HCT116 (cell line): ENCODE results near the gene PITPNC1. TPM values are rescaled to one million over a fixed set of nuclear protein-coding genes. Genes with fewer than 3 reads are reported as not detected.
A peak's percentile ranks its signal among the peaks of the same experiment; 100 is the strongest.

ENCODE experiments used
- ATAC-seq: fragments of 200-7000 bp; cut with Tn5 transposase; 2 replicates; pipeline ENCODE4 v1.9.1; 2020; ENCODE audit warnings: mild to moderate bottlenecking, moderate library complexity
- BruUV-seq: library from RNA; stranded (reverse); fragments of 400-500 nt; replicated peaks from 2 replicates; lab custom pipeline; 2021; lab: Mats Ljungman, UMichigan
- CTCF ChIA-PET: fragments of 300-600 bp; sonication (Branson Sonifier 250); formaldehyde crosslinking; loops from one replicate; lab custom pipeline; 2021; ENCODE audit warnings: antibody characterized with exemption; lab: Charles Lee
- POLR2A ChIA-PET: fragments of 300-600, 350-600 bp; sonication (Branson Sonifier 250); formaldehyde crosslinking; loops from one replicate; lab custom pipeline; 2021; ENCODE audit warnings: antibody characterized with exemption; lab: Charles Lee
- RAD21 ChIA-PET, 2 experiments: fragments of 300-600 bp; sonication (Branson Sonifier 250); formaldehyde crosslinking; loops; one replicate each; lab custom pipeline; 2023; ENCODE audit warnings: low total read pairs in 2 of 2; ENCODE audit not compliant: uncharacterized antibody in 2 of 2, unreplicated experiment in 2 of 2, low non-redundant PET in 1 of 2; lab: Charles Lee
- DNase-seq: peaks from one replicate; pipeline ENCODE4 v3.0.0-alpha.2; 2010; ENCODE audit warnings: low read depth, low spot score
- H2AFZ ChIP-seq: fragments of 200-600 bp; shearing (Covaris generic), sonication (generic); 2 replicates; pipeline ENCODE4 v1.6.1; 2017; ENCODE audit warnings: low read depth, mixed run types, mixed read lengths, antibody characterized with exemption, low read length; ENCODE audit not compliant: poor library complexity, severe bottlenecking
- H3K27ac ChIP-seq: 2 replicates; pipeline ENCODE4 v1.5.1; 2012; ENCODE audit warnings: low read depth, low read length
- H3K27me3 ChIP-seq: fragments of 200-600 bp; sonication (generic); 2 replicates; pipeline ENCODE4 v1.6.1; 2016; ENCODE audit warnings: mixed run types, low read length, mixed read lengths; ENCODE audit not compliant: insufficient read depth
- H3K36me3 ChIP-seq, 2 experiments: fragments of 200-500 bp in 1 of 2; fragments of 200-600 bp in 1 of 2; sonication (Bioruptor generic) in 1 of 2; sonication (generic) in 1 of 2; 2 replicates each; pipeline versions ENCODE4 v1.5.1 to v1.6.1; 2014 to 2016; ENCODE audit warnings: low read length in 2 of 2, inconsistent platforms in 1 of 2, mixed read lengths in 1 of 2, mixed run types in 1 of 2; ENCODE audit not compliant: insufficient read depth in 2 of 2, control insufficient read depth in 1 of 2
- H3K4me1 ChIP-seq, 2 experiments: fragments of 200-600 bp in 1 of 2; sonication (generic) in 1 of 2; 2 replicates each; pipeline versions ENCODE4 v1.5.1 to v1.6.1; 2012 to 2017; ENCODE audit warnings: low read length in 2 of 2, inconsistent platforms in 1 of 2, mild to moderate bottlenecking in 1 of 2, mixed read lengths in 1 of 2, mixed run types in 1 of 2, moderate library complexity in 1 of 2; ENCODE audit not compliant: insufficient read depth in 2 of 2, control insufficient read depth in 1 of 2
- H3K4me2 ChIP-seq: fragments of 200-600 bp; sonication (generic); 2 replicates; pipeline ENCODE4 v1.6.1; 2017; ENCODE audit warnings: mixed run types, low read length, mixed read lengths
- H3K4me3 ChIP-seq, 2 experiments: fragments of 200-600 bp in 1 of 2; sonication (generic) in 1 of 2; replicated peaks in 1 of 2; 2 replicates each; pipeline ENCODE4 v1.5.1; 2011 to 2016; ENCODE audit warnings: low read length in 2 of 2, control low read depth in 1 of 2, low read depth in 1 of 2, mild to moderate bottlenecking in 1 of 2, mixed read lengths in 1 of 2, mixed run types in 1 of 2
- H3K79me2 ChIP-seq: fragments of 200-600 bp; sonication (generic); 2 replicates; pipeline ENCODE4 v1.6.1; 2017; ENCODE audit warnings: mild to moderate bottlenecking, mixed run types, low read length, moderate library complexity, mixed read lengths; ENCODE audit not compliant: insufficient read depth
- H3K9ac ChIP-seq: fragments of 200-600 bp; sonication (generic); 2 replicates; pipeline ENCODE4 v1.6.1; 2016; ENCODE audit warnings: low read length, mixed read lengths
- H3K9me2 ChIP-seq: fragments of 200-600 bp; sonication (generic), shearing (Covaris generic); 2 replicates; pipeline ENCODE4 v1.6.1; 2017; ENCODE audit warnings: mixed run types, mild to moderate bottlenecking, moderate library complexity; ENCODE audit not compliant: insufficient read depth
- H3K9me3 ChIP-seq, 2 experiments: fragments of 200-500 bp in 1 of 2; fragments of 200-600 bp in 1 of 2; sonication (Bioruptor generic) in 1 of 2; sonication (generic) in 1 of 2; 2 replicates each; pipeline ENCODE4 v1.6.1; 2014 to 2017; ENCODE audit warnings: low read length in 2 of 2, mixed read lengths in 2 of 2, inconsistent platforms in 1 of 2, low read depth in 1 of 2, mild to moderate bottlenecking in 1 of 2, mixed run types in 1 of 2, moderate library complexity in 1 of 2; ENCODE audit not compliant: control insufficient read depth in 1 of 2, insufficient read depth in 1 of 2
- H4K20me1 ChIP-seq: fragments of 200-600 bp; sonication (generic), shearing (Covaris generic); 2 replicates; pipeline ENCODE4 v1.6.1; 2017; ENCODE audit warnings: mixed run types, mild to moderate bottlenecking, moderate library complexity; ENCODE audit not compliant: insufficient read depth
- CEBPB ChIP-seq: IDR thresholded peaks from 2 replicates; pipeline ENCODE4 v1.6.1; 2012; ENCODE audit warnings: low read depth
- ELF1 ChIP-seq: IDR thresholded peaks from 2 replicates; pipeline ENCODE4 v1.6.1; 2012; ENCODE audit warnings: low read depth, borderline replicate concordance
- EZH2phosphoT487 ChIP-seq: fragments of 200-600 bp; IDR thresholded peaks from 2 replicates; pipeline ENCODE4 v1.6.1; 2018; ENCODE audit warnings: antibody characterized with exemption, borderline replicate concordance
- POLR2AphosphoS5 ChIP-seq: IDR thresholded peaks from 2 replicates; pipeline ENCODE4 v1.6.1; 2011; ENCODE audit warnings: mild to moderate bottlenecking, low read depth, low read length, moderate library complexity
- SP1 ChIP-seq: IDR thresholded peaks from 2 replicates; pipeline ENCODE4 v1.6.1; 2012; ENCODE audit warnings: low read depth
- YY1 ChIP-seq: IDR thresholded peaks from 2 replicates; pipeline ENCODE4 v1.6.1; 2011; ENCODE audit warnings: low read length, low read depth, moderate library complexity, mild to moderate bottlenecking; ENCODE audit not compliant: insufficient replicate concordance; ENCODE audit errors: extremely low read depth
- ZNF274 ChIP-seq: fragments of 200-500 bp; sonication (Bioruptor generic); IDR thresholded peaks from 2 replicates; pipeline ENCODE4 v1.6.1; 2014; ENCODE audit warnings: mild to moderate bottlenecking, low read depth, low read length, inconsistent platforms
- intact Hi-C: fragments of 100-400 bp; cut with micrococcal nuclease; formaldehyde crosslinking; loops from 2 replicates; pipeline ENCODE4 v1.10.0; 2022
- total RNA-seq: library from RNA; stranded (reverse); gene quantifications from one replicate; pipeline ENCODE4 v1.2.1, GENCODE V29; 2021; ENCODE audit not compliant: unreplicated experiment
- TF ChIP-seq, protein P1 (sequence below): IDR thresholded peaks from 2 replicates; pipeline ENCODE4 v1.6.1; 2012; ENCODE audit warnings: low read depth
- TF ChIP-seq, protein P2 (sequence below): IDR thresholded peaks from 2 replicates; pipeline ENCODE4 v1.6.1; 2012

Gene PITPNC1
- total RNA-seq, 1 experiment from 2014 or later, result 41.9 TPM

DNA sequence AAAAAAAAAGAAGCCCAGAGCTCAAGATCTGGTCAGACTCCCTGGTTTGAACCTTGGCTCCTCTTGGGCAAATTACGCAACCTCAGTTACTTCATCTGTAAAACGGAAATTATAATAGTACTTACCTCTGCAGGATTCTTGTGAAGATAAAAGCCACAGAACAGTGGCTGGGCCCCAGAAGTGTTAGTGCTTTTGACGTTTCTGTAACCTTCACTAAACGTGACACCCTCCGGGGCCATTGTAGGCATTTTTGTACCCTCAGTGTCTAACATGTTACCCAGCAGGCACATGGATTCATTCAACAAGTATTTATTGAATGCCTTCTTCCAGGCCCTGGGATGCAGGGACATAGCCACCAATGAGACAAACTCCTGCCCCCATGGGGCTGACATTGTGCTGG is 58.0 kb downstream of the PITPNC1 start:
- RAD21 ChIA-PET, result no interaction called here
- no peak for TF ChIP-seq ELF1
- TF ChIP-seq SP1, result peak; percentile 12; the same call in 1 of the 2 replicates
- peak; percentile 64 for TF ChIP-seq CEBPB
- TF ChIP-seq, protein P1, sequence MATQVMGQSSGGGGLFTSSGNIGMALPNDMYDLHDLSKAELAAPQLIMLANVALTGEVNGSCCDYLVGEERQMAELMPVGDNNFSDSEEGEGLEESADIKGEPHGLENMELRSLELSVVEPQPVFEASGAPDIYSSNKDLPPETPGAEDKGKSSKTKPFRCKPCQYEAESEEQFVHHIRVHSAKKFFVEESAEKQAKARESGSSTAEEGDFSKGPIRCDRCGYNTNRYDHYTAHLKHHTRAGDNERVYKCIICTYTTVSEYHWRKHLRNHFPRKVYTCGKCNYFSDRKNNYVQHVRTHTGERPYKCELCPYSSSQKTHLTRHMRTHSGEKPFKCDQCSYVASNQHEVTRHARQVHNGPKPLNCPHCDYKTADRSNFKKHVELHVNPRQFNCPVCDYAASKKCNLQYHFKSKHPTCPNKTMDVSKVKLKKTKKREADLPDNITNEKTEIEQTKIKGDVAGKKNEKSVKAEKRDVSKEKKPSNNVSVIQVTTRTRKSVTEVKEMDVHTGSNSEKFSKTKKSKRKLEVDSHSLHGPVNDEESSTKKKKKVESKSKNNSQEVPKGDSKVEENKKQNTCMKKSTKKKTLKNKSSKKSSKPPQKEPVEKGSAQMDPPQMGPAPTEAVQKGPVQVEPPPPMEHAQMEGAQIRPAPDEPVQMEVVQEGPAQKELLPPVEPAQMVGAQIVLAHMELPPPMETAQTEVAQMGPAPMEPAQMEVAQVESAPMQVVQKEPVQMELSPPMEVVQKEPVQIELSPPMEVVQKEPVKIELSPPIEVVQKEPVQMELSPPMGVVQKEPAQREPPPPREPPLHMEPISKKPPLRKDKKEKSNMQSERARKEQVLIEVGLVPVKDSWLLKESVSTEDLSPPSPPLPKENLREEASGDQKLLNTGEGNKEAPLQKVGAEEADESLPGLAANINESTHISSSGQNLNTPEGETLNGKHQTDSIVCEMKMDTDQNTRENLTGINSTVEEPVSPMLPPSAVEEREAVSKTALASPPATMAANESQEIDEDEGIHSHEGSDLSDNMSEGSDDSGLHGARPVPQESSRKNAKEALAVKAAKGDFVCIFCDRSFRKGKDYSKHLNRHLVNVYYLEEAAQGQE, result no peak
- H3K27ac ChIP-seq, result no peak overlapping the region
- intact Hi-C loops, result no loop called here
- peaks cover 3% of the 10 kb centered on the region; the same call in 1 of the 2 replicates for H3K79me2 ChIP-seq
- DNase-seq, result no peak
- CTCF ChIA-PET, result no interaction called here
- POLR2A ChIA-PET, result interaction anchor here (0.7 kb wide), 1 partner anchor 34 kb away, joined by 3 read pairs; no protein-coding TSS in a partner anchor
- H3K36me3 ChIP-seq, result no peaks in the 10 kb centered on the region
- H3K9me3 ChIP-seq, result no peaks in the 10 kb centered on the region
- no peaks in the 10 kb centered on the region for H3K27me3 ChIP-seq
- H3K9ac ChIP-seq, result no peak overlapping the region
- no peak overlapping the region for H3K4me3 ChIP-seq
- no peak overlapping the region for H2AFZ ChIP-seq
- H3K4me2 ChIP-seq, result no peak overlapping the region
- no peaks in the 10 kb centered on the region for H4K20me1 ChIP-seq
- no peak for ATAC-seq
- BruUV-seq, result no TSS peak
- no peaks in the 10 kb centered on the region for H3K9me2 ChIP-seq
- peaks cover 24 to 45% of the 10 kb centered on the region in 2 experiments for H3K4me1 ChIP-seq

DNA sequence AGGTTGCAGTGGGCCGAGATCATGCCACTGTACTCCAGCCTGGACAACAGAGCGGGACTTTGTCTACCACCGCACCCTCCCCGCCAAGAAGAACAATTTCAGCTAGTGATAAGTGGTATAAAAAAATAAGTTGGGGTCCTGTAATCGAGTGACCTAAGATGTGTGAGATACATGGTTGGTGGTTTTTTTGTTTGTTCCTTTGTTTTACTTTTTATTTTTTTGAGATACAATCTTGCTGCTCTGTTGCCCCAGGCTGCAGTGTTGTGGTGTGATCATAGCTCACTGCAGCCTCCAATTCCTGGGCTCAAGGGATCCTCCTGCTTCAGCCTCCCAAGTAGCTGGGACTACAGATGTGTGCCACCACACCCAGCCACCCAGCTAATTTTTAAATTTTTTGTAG is 58.7 kb downstream of the PITPNC1 start:
- no peak overlapping the region for H2AFZ ChIP-seq
- TF ChIP-seq POLR2AphosphoS5 (no peak), EZH2phosphoT487 (no peak), YY1 (no peak), SP1 (no peak), CEBPB (no peak), ZNF274 (no peak)
- TF ChIP-seq, protein P2, sequence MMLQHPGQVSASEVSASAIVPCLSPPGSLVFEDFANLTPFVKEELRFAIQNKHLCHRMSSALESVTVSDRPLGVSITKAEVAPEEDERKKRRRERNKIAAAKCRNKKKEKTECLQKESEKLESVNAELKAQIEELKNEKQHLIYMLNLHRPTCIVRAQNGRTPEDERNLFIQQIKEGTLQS, result no peak
- no peaks in the 10 kb centered on the region for H3K36me3 ChIP-seq
- no peak overlapping the region for H3K4me2 ChIP-seq
- H3K4me1 ChIP-seq, result peaks cover 26 to 45% of the 10 kb centered on the region in 2 experiments
- ATAC-seq, result no peak
- H3K27me3 ChIP-seq, result no peaks in the 10 kb centered on the region
- CTCF ChIA-PET, result no interaction called here
- RAD21 ChIA-PET, result no interaction called here
- intact Hi-C loops, result no loop called here
- H3K9me3 ChIP-seq, result no peaks in the 10 kb centered on the region
- no peak overlapping the region for H3K9ac ChIP-seq
- POLR2A ChIA-PET, result no interaction called here
- no peak overlapping the region for H3K4me3 ChIP-seq
- BruUV-seq, result no TSS peak
- no peaks in the 10 kb centered on the region for H4K20me1 ChIP-seq
- H3K27ac ChIP-seq, result no peak overlapping the region
- no peak for DNase-seq
- H3K9me2 ChIP-seq, result no peaks in the 10 kb centered on the region
- H3K79me2 ChIP-seq, result peaks cover 3% of the 10 kb centered on the region; the same call in 1 of the 2 replicates
